Measurements from ENCODE around the gene INHBC. TPM values are rescaled to one million over a fixed set of nuclear protein-coding genes. Genes with fewer than 3 reads are reported as not detected.

INHBC gene
- total and polyA plus RNA-seq, 3 donors from 2014 or later: 1.8 to 3.1 (median 2.1) TPM

GRCh38 chr12:57449375-57449774 lies 14.8 kb downstream of the INHBC start:
- no peak for TF ChIP-seq POLR2A (IDR thresholded peaks at IDR 0.05)
- no peak for TF ChIP-seq CTCF (IDR thresholded peaks at IDR 0.05)
- intact Hi-C loops (cut with DNase I; ENCODE audit: low total_unique reads): no loop called here

GRCh38 chr12:57450057-57450456 lies 15.5 kb downstream of the INHBC start:
- Histone ChIP-seq H3K27ac (no peak overlapping the region), H3K27me3 (no peaks in the 10 kb centered on the region), H3K36me3 (ENCODE audit: low read depth, missing control alignments) (no peaks in the 10 kb centered on the region), H3K4me1 (peaks cover 13% of the 10 kb centered on the region), H3K9me3 (no peaks in the 10 kb centered on the region), H3K4me3 (no peak overlapping the region)
- intact Hi-C loops (cut with DNase I; ENCODE audit: low total_unique reads): no loop called here
- WGBS, 2 donors: 98 to 100% methylated on average over 3 of the region's 3 CpGs
- TF ChIP-seq CTCF (IDR thresholded peaks at IDR 0.05) (no peak), POLR2A (IDR thresholded peaks at IDR 0.05) (no peak)
- DNase-seq: no peak

More at GRCh38 chr12:57449375-57449774, 14.8 kb downstream of the INHBC start:
- Histone ChIP-seq H3K36me3 (ENCODE audit: low read depth, missing control alignments) (no peaks in the 10 kb centered on the region), H3K4me3 (no peak overlapping the region), H3K27ac (no peak overlapping the region), H3K27me3 (no peaks in the 10 kb centered on the region), H3K4me1 (peaks cover 13% of the 10 kb centered on the region), H3K9me3 (no peaks in the 10 kb centered on the region)
- no peak for DNase-seq
- WGBS, 2 donors: 99% methylated on average over 7 of the region's 7 CpGs; no CpG with 5 or more reads in 1 of the 2 donors

GRCh38 chr12:57451233-57451778 lies 16.7 kb downstream of the INHBC start:
- no peak for DNase-seq
- intact Hi-C loops (cut with DNase I; ENCODE audit: low total_unique reads): no loop called here

GRCh38 chr12:57452181-57452936 lies 17.8 kb downstream of the INHBC start:
- H3K9me3 ChIP-seq: no peaks in the 10 kb centered on the region
- 43 to 59% methylated on average over 7 to 9 of the region's 9 CpGs for WGBS, 2 donors
- intact Hi-C loops (cut with DNase I; ENCODE audit: low total_unique reads): no loop called here
- H3K4me1 ChIP-seq: peaks cover 13% of the 10 kb centered on the region
- no peak for DNase-seq
- no peak overlapping the region for H3K27ac ChIP-seq
- H3K4me3 ChIP-seq: no peak overlapping the region
- H3K27me3 ChIP-seq: no peaks in the 10 kb centered on the region
- H3K36me3 ChIP-seq (ENCODE audit: low read depth, missing control alignments): no peaks in the 10 kb centered on the region
- no peak for TF ChIP-seq POLR2A (IDR thresholded peaks at IDR 0.05)
- TF ChIP-seq CTCF (IDR thresholded peaks at IDR 0.05): no peak

More at GRCh38 chr12:57451233-57451778, 16.7 kb downstream of the INHBC start:
- WGBS, 2 donors: 52 to 59% methylated on average over 6 of the region's 6 CpGs
- Histone ChIP-seq H3K9me3 (no peaks in the 10 kb centered on the region), H3K4me3 (no peak overlapping the region), H3K27me3 (no peaks in the 10 kb centered on the region), H3K27ac (no peak overlapping the region), H3K36me3 (ENCODE audit: low read depth, missing control alignments) (no peaks in the 10 kb centered on the region), H3K4me1 (peaks cover 13% of the 10 kb centered on the region)
- TF ChIP-seq CTCF (IDR thresholded peaks at IDR 0.05): no peak

Data from testis (tissue), 3 donors.